ENCODE data around the gene DDRGK1.
A peak's percentile ranks its signal among the peaks of the same experiment; 100 is the strongest.
"Not testable (repeated sequence)": the region's sequence is repeated elsewhere in the genome, so short reads cannot be mapped to it uniquely, and the experiment has no call there.

Gene DDRGK1

GRCh38 chr20:3233991-3234498 lies 29.6 kb upstream of the DDRGK1 start:
- no peak for DNase-seq

GRCh38 chr20:3233131-3233990 lies 28.9 kb upstream of the DDRGK1 start:
- DNase-seq: no peak

- no peak for DNase-seq
Observed at GRCh38 chr20:3231889-3232588, 27.6 kb upstream of the DDRGK1 start.

GRCh38 chr20:3231116-3231515 lies 26.6 kb upstream of the DDRGK1 start:
- no peak for DNase-seq

GRCh38 chr20:3229798-3230197 lies 25.3 kb upstream of the DDRGK1 start:
- DNase-seq: no peak

GRCh38 chr20:3229158-3229557 lies 24.7 kb upstream of the DDRGK1 start:
- DNase-seq: no peak

- no peak for DNase-seq
Observed at GRCh38 chr20:3228750-3229032, 24.2 kb upstream of the DDRGK1 start.

GRCh38 chr20:3227936-3228749 lies 23.7 kb upstream of the DDRGK1 start:
- DNase-seq: no peak

GRCh38 chr20:3227506-3227905 lies 23.0 kb upstream of the DDRGK1 start:
- no peak for DNase-seq

- no peak for DNase-seq
Observed at GRCh38 chr20:3226864-3227263, 22.4 kb upstream of the DDRGK1 start.

GRCh38 chr20:3226093-3226492 lies 21.6 kb upstream of the DDRGK1 start:
- no peak for DNase-seq

GRCh38 chr20:3224681-3225421 lies 20.4 kb upstream of the DDRGK1 start:
- DNase-seq: no peak

GRCh38 chr20:3223994-3224680 lies 19.7 kb upstream of the DDRGK1 start:
- DNase-seq: no peak

- DNase-seq: no peak
Observed at GRCh38 chr20:3223651-3223993, 19.1 kb upstream of the DDRGK1 start.

- DNase-seq: peak; percentile 18
Observed at GRCh38 chr20:3222635-3223600, 18.4 kb upstream of the DDRGK1 start.

GRCh38 chr20:3221398-3222226 lies 17.1 kb upstream of the DDRGK1 start:
- DNase-seq: no peak

GRCh38 chr20:3218307-3218988 lies 14.0 kb upstream of the DDRGK1 start:
- DNase-seq: peak; percentile 78

GRCh38 chr20:3215359-3215917 lies 11.0 kb upstream of the DDRGK1 start:
- not testable (repeated sequence) for DNase-seq

- no peak for DNase-seq
Observed at GRCh38 chr20:3213226-3213625, 8.7 kb upstream of the DDRGK1 start.

Measured in activated CD4-positive, alpha-beta T cell treated with anti-CD3 and anti-CD28 coated beads, Interleukin-2, amount 50 U/mL, for 1 hour (primary cell).